Fibroblast of mammary gland (primary cell): ENCODE measurements around the gene TAF9B.

Source experiments
- DNase-seq: peaks from one replicate; pipeline ENCODE4 v3.0.0-alpha.2; 2010; ENCODE audit warnings: low read depth
- H3K4me3 ChIP-seq: 2 replicates; pipeline ENCODE4 v1.5.1; 2011; ENCODE audit warnings: low read depth, mild to moderate bottlenecking, low read length, moderate library complexity; ENCODE audit not compliant: control insufficient read depth
- CTCF ChIP-seq: conservative IDR thresholded peaks from 2 replicates; pipeline ENCODE4 v1.5.1; 2011; ENCODE audit warnings: low read depth, low read length, inconsistent platforms; ENCODE audit not compliant: control insufficient read depth, insufficient read depth

TAF9B gene

GRCh38 chrX:78124307-78124706 lies 15.1 kb downstream of the TAF9B start:
- no peak for DNase-seq
- peak; percentile 36 for TF ChIP-seq CTCF
- H3K4me3 ChIP-seq, result no peak overlapping the region

- no peak overlapping the region for H3K4me3 ChIP-seq
- DNase-seq, result peak; percentile 67
- TF ChIP-seq CTCF, result no peak
Observed at GRCh38 chrX:78123190-78123589, 16.3 kb downstream of the TAF9B start.

- no peak for DNase-seq
- TF ChIP-seq CTCF, result no peak
- no peak overlapping the region for H3K4me3 ChIP-seq
Observed at GRCh38 chrX:78119521-78120227, 19.8 kb downstream of the TAF9B start.

GRCh38 chrX:78118628-78119027 lies 20.8 kb downstream of the TAF9B start:
- H3K4me3 ChIP-seq, result no peak overlapping the region
- DNase-seq, result no peak
- no peak for TF ChIP-seq CTCF

- no peak for DNase-seq
- no peak overlapping the region for H3K4me3 ChIP-seq
- TF ChIP-seq CTCF, result no peak
Observed at GRCh38 chrX:78116766-78117165, 22.7 kb downstream of the TAF9B start.

- no peak for DNase-seq
- no peak for TF ChIP-seq CTCF
- no peak overlapping the region for H3K4me3 ChIP-seq
Observed at GRCh38 chrX:78116365-78116764, 23.1 kb downstream of the TAF9B start.
